Panc1 (cell line): ENCODE measurements around the gene C16orf82.

Source experiments
- POLR2AphosphoS5 ChIP-seq: IDR thresholded peaks from 2 replicates; pipeline ENCODE4 v1.6.1; 2012; ENCODE audit warnings: mild to moderate bottlenecking, low read depth, low read length, moderate library complexity
- SIN3A ChIP-seq: IDR thresholded peaks from 2 replicates; pipeline ENCODE4 v1.6.1; 2012; ENCODE audit warnings: low read depth, mild to moderate bottlenecking, low read length, moderate library complexity, borderline replicate concordance; ENCODE audit not compliant: insufficient read depth
- TF ChIP-seq, protein P1 (sequence below), 2 experiments: IDR thresholded peaks; 2 replicates each; pipeline ENCODE4 v1.6.1; 2011 to 2012; ENCODE audit warnings: low read depth in 2 of 2, control low read depth in 1 of 2, low read length in 1 of 2, mild to moderate bottlenecking in 1 of 2, moderate library complexity in 1 of 2; ENCODE audit not compliant: insufficient read depth in 1 of 2
- TF ChIP-seq, protein P2 (sequence below): fragments of 450-650 bp; IDR thresholded peaks from 2 replicates; pipeline ENCODE4 v1.5.1; 2017; ENCODE audit warnings: mild to moderate bottlenecking

DNA sequence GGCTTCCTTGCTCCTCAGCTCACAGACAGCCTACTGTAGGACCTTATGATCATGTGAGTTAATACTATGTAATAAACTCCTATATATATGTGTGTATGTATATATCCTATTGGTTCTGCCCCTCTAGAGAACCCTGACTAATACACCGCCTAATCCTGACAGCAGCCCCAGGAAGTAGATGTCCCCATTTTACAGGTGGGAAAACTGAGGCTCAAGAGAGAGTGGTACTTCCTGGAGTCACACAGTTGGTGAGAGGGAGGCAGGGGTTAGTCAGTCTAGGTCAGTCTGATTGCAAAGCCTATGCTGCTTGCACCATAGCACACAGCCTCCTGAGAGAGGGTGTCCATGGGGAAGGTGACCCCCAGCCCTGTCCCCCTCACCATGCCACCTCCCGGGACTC is 42.7 kb upstream of the C16orf82 start:
- TF ChIP-seq, protein P1, sequence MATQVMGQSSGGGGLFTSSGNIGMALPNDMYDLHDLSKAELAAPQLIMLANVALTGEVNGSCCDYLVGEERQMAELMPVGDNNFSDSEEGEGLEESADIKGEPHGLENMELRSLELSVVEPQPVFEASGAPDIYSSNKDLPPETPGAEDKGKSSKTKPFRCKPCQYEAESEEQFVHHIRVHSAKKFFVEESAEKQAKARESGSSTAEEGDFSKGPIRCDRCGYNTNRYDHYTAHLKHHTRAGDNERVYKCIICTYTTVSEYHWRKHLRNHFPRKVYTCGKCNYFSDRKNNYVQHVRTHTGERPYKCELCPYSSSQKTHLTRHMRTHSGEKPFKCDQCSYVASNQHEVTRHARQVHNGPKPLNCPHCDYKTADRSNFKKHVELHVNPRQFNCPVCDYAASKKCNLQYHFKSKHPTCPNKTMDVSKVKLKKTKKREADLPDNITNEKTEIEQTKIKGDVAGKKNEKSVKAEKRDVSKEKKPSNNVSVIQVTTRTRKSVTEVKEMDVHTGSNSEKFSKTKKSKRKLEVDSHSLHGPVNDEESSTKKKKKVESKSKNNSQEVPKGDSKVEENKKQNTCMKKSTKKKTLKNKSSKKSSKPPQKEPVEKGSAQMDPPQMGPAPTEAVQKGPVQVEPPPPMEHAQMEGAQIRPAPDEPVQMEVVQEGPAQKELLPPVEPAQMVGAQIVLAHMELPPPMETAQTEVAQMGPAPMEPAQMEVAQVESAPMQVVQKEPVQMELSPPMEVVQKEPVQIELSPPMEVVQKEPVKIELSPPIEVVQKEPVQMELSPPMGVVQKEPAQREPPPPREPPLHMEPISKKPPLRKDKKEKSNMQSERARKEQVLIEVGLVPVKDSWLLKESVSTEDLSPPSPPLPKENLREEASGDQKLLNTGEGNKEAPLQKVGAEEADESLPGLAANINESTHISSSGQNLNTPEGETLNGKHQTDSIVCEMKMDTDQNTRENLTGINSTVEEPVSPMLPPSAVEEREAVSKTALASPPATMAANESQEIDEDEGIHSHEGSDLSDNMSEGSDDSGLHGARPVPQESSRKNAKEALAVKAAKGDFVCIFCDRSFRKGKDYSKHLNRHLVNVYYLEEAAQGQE (IDR thresholded peaks at IDR 0.05; ENCODE audit: insufficient read depth in 1 of 2, low read depth in 2 of 2, low read length in 1 of 2): no peak
- TF ChIP-seq, protein P2, sequence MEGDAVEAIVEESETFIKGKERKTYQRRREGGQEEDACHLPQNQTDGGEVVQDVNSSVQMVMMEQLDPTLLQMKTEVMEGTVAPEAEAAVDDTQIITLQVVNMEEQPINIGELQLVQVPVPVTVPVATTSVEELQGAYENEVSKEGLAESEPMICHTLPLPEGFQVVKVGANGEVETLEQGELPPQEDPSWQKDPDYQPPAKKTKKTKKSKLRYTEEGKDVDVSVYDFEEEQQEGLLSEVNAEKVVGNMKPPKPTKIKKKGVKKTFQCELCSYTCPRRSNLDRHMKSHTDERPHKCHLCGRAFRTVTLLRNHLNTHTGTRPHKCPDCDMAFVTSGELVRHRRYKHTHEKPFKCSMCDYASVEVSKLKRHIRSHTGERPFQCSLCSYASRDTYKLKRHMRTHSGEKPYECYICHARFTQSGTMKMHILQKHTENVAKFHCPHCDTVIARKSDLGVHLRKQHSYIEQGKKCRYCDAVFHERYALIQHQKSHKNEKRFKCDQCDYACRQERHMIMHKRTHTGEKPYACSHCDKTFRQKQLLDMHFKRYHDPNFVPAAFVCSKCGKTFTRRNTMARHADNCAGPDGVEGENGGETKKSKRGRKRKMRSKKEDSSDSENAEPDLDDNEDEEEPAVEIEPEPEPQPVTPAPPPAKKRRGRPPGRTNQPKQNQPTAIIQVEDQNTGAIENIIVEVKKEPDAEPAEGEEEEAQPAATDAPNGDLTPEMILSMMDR: no peak
- TF ChIP-seq POLR2AphosphoS5: no peak
- no peak for TF ChIP-seq SIN3A
